Tibial nerve (tissue), 3 donors: ENCODE data around the gene THAP5.

ENCODE experiments used
- POLR2A ChIP-seq, 2 donors: fragments of 450-650 bp; IDR thresholded peaks; one replicate each; pipeline ENCODE4 v1.6.1; 2017; ENCODE audit warnings: antibody characterized with exemption in 2 of 2, mild to moderate bottlenecking in 2 of 2, moderate library complexity in 2 of 2
- TF ChIP-seq, protein P1 (sequence below), 5 experiments: fragments of 200-600 bp in 3 of 5; fragments of 450-650 bp in 2 of 5; sonication (generic) in 3 of 5; IDR thresholded peaks; one replicate each; pipeline ENCODE4 v1.5.1; 2016 to 2019; ENCODE audit warnings: antibody characterized with exemption in 5 of 5, mild to moderate bottlenecking in 3 of 5, moderate library complexity in 2 of 5

DNA sequence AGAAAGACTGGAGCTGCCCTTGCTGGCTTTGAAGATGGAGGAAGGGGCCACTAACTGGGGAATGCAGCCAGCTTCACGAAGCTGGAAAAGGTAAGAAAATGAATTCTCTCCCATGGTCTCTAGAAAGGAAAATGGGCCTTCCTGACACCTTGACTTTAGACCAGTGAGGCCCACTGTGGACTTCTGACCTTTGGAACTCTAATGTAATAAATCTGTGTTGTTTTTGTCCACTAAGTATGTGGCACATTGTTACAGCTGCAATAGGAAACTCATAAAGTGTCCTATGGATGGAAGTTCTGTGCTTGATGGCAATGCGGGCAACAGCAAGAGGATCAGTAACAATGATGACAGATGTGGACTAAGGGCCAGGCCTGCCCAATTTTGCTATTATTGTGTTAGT lies 21.1 kb upstream of the THAP5 start:
- TF ChIP-seq, protein P1, sequence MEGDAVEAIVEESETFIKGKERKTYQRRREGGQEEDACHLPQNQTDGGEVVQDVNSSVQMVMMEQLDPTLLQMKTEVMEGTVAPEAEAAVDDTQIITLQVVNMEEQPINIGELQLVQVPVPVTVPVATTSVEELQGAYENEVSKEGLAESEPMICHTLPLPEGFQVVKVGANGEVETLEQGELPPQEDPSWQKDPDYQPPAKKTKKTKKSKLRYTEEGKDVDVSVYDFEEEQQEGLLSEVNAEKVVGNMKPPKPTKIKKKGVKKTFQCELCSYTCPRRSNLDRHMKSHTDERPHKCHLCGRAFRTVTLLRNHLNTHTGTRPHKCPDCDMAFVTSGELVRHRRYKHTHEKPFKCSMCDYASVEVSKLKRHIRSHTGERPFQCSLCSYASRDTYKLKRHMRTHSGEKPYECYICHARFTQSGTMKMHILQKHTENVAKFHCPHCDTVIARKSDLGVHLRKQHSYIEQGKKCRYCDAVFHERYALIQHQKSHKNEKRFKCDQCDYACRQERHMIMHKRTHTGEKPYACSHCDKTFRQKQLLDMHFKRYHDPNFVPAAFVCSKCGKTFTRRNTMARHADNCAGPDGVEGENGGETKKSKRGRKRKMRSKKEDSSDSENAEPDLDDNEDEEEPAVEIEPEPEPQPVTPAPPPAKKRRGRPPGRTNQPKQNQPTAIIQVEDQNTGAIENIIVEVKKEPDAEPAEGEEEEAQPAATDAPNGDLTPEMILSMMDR (IDR thresholded peaks at IDR 0.05), result no peak
- TF ChIP-seq POLR2A (IDR thresholded peaks at IDR 0.05), result no peak
